BJ (cell line): ENCODE data around the gene IKZF3. TPM values are rescaled to one million over a fixed set of nuclear protein-coding genes. Genes with fewer than 3 reads are reported as not detected.
"Not testable (repeated sequence)": the region's sequence is repeated elsewhere in the genome, so short reads cannot be mapped to it uniquely, and the experiment has no call there.

Experiments
- CTCF ChIA-PET: fragments of 350-600 bp; formaldehyde crosslinking; extraction: SDS; loops from one replicate; lab custom pipeline; 2021; ENCODE audit warnings: antibody characterized with exemption, inconsistent platforms; lab: Yijun Ruan, JAX
- POLR2A ChIA-PET: fragments of 300-600 bp; sonication (Branson Sonifier 250); formaldehyde crosslinking; extraction: SDS; loops from one replicate; lab custom pipeline; 2021; ENCODE audit warnings: antibody characterized with exemption; lab: Charles Lee
- DNase-seq: peaks from one replicate; pipeline ENCODE4 v3.0.0-alpha.2; 2011; ENCODE audit warnings: low read depth
- H3K27me3 ChIP-seq: 2 replicates; pipeline ENCODE4 v1.6.0; 2011; ENCODE audit warnings: low read length; ENCODE audit not compliant: control insufficient read depth, insufficient read depth
- H3K36me3 ChIP-seq: 2 replicates; pipeline ENCODE4 v1.5.1; 2011; ENCODE audit warnings: low read length; ENCODE audit not compliant: control insufficient read depth, insufficient read depth
- H3K4me3 ChIP-seq: 2 replicates; pipeline ENCODE4 v1.5.1; 2011; ENCODE audit warnings: low read depth, mild to moderate bottlenecking, control low read depth, low read length
- polyA plus RNA-seq: library from polyadenylated mRNA; depleted of rRNA; stranded (reverse); fragments of >200 nt; gene quantifications from 2 replicates; pipeline ENCODE4 v1.2.3, GENCODE V29; 2011
- TF ChIP-seq, protein P1 (sequence below): IDR thresholded peaks from 2 replicates; pipeline ENCODE4 v1.5.1; 2011; ENCODE audit warnings: low read depth, mild to moderate bottlenecking, control low read depth, inconsistent platforms, low read length, moderate library complexity; ENCODE audit not compliant: insufficient read depth

IKZF3 gene
- polyA plus RNA-seq, 1 experiment = not detected

DNA sequence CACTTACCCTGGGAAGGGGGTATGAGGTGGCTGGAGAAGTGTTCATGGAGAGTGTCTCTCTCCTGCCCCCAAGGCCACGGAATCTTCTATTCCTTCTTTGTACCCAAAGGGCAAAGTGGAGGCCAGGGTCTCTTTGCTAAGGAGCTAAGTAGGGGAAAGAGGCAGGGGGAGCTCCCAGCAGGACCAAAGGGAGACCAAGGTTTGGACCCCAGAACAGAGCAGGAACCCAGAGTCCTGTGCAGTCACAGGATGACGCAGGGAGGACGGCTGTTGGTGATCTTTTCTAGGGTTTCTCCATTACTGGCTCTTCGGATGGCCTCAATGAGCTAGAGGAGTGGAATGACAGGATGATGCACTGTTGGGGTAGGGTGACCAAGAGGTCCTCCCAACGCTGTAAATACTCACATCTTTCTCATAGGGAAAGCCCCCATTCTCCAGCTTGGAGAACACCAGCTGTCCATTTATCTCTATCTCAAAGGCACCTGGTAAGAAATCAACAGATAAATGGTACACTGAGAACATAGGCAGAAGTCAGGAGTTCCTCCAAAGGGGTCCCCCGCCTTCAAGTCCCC lies 134.7 kb downstream of the IKZF3 start:
- ChIA-PET POLR2A (interaction anchor here (0.7 kb wide), 1 partner anchor 34 kb away, joined by 4 read pairs; no protein-coding TSS in a partner anchor), CTCF (interaction anchor here (0.6 to 3.6 kb wide), 20 partner anchors 8 to 108 kb away, joined by 3 to 15 read pairs (median 6); partner anchors contain the start of genes ERBB2, PGAP3 and PNMT)
- TF ChIP-seq, protein P1, sequence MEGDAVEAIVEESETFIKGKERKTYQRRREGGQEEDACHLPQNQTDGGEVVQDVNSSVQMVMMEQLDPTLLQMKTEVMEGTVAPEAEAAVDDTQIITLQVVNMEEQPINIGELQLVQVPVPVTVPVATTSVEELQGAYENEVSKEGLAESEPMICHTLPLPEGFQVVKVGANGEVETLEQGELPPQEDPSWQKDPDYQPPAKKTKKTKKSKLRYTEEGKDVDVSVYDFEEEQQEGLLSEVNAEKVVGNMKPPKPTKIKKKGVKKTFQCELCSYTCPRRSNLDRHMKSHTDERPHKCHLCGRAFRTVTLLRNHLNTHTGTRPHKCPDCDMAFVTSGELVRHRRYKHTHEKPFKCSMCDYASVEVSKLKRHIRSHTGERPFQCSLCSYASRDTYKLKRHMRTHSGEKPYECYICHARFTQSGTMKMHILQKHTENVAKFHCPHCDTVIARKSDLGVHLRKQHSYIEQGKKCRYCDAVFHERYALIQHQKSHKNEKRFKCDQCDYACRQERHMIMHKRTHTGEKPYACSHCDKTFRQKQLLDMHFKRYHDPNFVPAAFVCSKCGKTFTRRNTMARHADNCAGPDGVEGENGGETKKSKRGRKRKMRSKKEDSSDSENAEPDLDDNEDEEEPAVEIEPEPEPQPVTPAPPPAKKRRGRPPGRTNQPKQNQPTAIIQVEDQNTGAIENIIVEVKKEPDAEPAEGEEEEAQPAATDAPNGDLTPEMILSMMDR = no peak
- DNase-seq = no peak
- Histone ChIP-seq H3K36me3 (peaks cover 30% of the 10 kb centered on the region), H3K4me3 (peak overlapping the region; percentile 89), H3K27me3 (peaks cover 1% of the 10 kb centered on the region; the same call in 1 of the 2 replicates)

DNA sequence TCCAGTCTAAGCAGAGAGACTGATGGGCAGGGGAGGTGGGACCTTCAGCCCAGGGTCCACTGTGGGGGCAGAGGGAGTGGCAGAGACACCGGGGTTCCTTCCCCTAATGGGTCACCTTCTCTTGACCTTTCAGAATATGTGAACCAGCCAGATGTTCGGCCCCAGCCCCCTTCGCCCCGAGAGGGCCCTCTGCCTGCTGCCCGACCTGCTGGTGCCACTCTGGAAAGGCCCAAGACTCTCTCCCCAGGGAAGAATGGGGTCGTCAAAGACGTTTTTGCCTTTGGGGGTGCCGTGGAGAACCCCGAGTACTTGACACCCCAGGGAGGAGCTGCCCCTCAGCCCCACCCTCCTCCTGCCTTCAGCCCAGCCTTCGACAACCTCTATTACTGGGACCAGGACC lies 136.6 kb downstream of the IKZF3 start:
- POLR2A ChIA-PET = no interaction called here
- CTCF ChIA-PET = no interaction called here
- TF ChIP-seq, protein P1 = no peak
- Histone ChIP-seq H3K4me3 (no peak overlapping the region), H3K36me3 (peaks cover 32% of the 10 kb centered on the region), H3K27me3 (peaks cover 1% of the 10 kb centered on the region; the same call in 1 of the 2 replicates)
- no peak for DNase-seq

DNA sequence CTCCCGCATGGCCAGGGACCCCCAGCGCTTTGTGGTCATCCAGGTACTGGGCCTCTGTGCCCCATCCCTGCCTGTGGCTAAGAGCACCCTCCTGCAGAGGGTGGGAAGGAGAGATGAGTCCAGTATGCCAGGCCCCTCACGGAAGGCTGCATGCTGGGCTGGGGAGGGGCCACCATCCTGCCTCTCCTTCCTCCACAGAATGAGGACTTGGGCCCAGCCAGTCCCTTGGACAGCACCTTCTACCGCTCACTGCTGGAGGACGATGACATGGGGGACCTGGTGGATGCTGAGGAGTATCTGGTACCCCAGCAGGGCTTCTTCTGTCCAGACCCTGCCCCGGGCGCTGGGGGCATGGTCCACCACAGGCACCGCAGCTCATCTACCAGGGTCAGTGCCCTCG lies 137.5 kb downstream of the IKZF3 start:
- no peak for DNase-seq
- H3K36me3 ChIP-seq = peaks cover 32% of the 10 kb centered on the region
- no peaks in the 10 kb centered on the region for H3K27me3 ChIP-seq
- no peak overlapping the region for H3K4me3 ChIP-seq
- CTCF ChIA-PET = interaction anchor here (1.5 kb wide), 1 partner anchor 11 kb away, joined by 3 read pairs; the partner anchor contains the start of gene GRB7
- TF ChIP-seq, protein P1 = no peak
- POLR2A ChIA-PET = no interaction called here

DNA sequence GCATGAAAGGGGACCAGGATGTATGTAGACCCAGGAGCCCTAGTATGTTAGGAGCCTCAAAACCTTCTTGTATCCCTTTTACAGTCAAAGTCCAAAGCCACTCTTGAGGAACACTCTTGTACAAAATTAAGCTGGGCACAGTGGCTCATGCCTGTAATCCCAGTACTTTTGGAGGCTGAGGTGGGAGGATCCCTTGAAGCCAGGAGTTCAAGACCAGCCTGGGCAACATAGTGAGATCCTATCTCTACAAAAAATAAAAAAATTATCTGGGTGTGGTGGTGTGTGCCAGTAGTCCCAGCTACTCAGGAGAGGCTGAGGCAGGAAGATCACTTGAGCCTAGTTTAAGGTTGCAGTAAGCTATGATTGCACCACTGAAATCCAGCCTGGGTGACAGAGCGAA lies 138.2 kb downstream of the IKZF3 start:
- H3K4me3 ChIP-seq, H3K27me3 ChIP-seq, POLR2A ChIA-PET, DNase-seq: not testable (repeated sequence)
- H3K36me3 ChIP-seq = peaks cover 32% of the 10 kb centered on the region
- CTCF ChIA-PET = interaction anchor here (1.5 kb wide), 1 partner anchor 11 kb away, joined by 3 read pairs; the partner anchor contains the start of gene GRB7

DNA sequence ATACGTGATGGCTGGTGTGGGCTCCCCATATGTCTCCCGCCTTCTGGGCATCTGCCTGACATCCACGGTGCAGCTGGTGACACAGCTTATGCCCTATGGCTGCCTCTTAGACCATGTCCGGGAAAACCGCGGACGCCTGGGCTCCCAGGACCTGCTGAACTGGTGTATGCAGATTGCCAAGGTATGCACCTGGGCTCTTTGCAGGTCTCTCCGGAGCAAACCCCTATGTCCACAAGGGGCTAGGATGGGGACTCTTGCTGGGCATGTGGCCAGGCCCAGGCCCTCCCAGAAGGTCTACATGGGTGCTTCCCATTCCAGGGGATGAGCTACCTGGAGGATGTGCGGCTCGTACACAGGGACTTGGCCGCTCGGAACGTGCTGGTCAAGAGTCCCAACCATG lies 139.4 kb downstream of the IKZF3 start:
- CTCF ChIA-PET = interaction anchor here (1.4 kb wide), 1 partner anchor 103 kb away, joined by 3 read pairs; no protein-coding TSS in a partner anchor
- POLR2A ChIA-PET = interaction anchor here (0.6 kb wide), 1 partner anchor 21 kb away, joined by 4 read pairs; no protein-coding TSS in a partner anchor

More for the DNA sequence above, 139.4 kb downstream of the IKZF3 start:
- no peak overlapping the region for H3K4me3 ChIP-seq
- TF ChIP-seq, protein P1 = no peak
- no peak for DNase-seq
- no peaks in the 10 kb centered on the region for H3K27me3 ChIP-seq
- H3K36me3 ChIP-seq = peaks cover 32% of the 10 kb centered on the region
